Stimulated activated CD4-positive, alpha-beta T cell treated with anti-CD3 and anti-CD28 coated beads, Interleukin-4, amount 100 ng/mL, for 24 hours (primary cell): ENCODE measurements around the gene HMCN2.

Experiments used
- DNase-seq: peaks from one replicate; pipeline ENCODE4 v3.0.0-alpha.2; 2020

The HMCN2 gene

DNA sequence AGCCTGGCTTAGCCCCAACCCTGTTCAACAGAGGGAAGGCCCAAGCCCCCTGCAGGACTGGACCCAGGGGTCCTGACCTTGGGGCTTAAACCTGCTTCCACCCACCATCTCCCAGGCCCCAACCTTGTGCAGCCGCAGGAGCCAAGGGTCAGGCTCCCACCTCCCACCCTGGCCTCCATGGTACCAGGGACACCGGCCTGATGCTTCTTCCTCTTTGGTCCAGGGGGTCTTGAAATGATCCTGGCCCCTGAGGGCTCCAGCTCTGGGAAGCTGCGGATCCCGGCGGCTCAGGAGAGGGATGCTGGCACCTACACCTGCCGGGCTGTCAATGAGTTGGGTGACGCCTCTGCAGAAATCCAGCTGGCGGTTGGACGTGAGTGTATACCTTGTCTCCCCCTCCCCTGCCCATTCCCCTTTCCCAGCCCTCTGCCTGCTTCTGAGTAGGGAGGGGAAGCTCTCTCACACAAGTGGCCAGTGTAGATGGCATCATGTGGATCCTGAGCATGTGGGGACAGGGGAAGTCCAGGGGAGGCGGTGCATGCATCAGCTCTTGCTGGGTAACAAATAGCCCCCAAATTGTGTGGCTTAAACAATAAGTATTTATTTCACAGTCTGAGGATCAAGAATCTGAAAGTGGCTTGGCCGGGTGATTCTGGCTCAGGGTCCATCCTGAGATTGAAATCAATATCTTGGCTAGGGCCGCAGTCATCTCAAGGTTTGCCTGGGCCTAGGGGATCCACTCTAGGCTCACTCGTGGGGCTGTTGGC is 44.3 kb downstream of the HMCN2 start:
- no peak for DNase-seq

DNA sequence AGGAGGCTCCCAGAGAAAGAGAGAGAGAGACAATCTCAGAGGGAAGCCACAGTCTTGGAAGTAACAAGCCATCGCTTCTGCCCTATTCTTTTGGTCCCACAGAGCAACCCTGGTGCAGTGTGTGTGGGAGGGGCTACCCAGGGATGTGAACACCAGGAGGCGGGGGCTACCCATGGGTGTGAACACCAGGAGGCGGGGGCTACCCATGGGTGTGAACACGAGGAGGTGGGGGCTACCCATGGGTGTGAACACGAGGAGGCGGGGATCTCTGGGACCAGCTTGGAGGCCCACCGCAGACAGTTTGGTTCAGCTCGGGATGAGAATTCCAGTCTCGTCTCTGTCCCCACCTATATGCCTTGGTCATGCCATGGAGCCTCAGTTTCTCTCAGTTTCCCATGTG is 44.9 kb downstream of the HMCN2 start:
- DNase-seq = no peak

DNA sequence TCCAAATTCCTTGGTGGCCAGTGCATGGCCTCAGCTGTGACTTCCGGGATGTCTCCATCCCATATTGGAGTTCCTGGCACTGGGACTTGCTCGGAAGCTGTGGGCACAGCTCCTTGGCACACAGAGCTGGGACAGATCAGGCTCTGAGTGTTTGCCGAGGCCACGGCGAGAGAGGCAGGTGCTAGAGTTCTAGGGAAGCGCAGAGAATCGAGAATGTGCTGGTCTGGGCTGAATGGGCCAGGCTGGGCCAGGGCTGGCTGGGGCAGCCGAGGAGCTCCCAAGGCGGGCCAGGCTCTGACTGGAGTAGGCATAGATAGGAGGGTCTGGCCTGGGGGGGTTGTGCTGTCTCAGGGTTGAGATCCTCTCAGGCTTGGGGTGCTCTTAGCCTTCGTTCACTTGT is 45.4 kb downstream of the HMCN2 start:
- DNase-seq = no peak

DNA sequence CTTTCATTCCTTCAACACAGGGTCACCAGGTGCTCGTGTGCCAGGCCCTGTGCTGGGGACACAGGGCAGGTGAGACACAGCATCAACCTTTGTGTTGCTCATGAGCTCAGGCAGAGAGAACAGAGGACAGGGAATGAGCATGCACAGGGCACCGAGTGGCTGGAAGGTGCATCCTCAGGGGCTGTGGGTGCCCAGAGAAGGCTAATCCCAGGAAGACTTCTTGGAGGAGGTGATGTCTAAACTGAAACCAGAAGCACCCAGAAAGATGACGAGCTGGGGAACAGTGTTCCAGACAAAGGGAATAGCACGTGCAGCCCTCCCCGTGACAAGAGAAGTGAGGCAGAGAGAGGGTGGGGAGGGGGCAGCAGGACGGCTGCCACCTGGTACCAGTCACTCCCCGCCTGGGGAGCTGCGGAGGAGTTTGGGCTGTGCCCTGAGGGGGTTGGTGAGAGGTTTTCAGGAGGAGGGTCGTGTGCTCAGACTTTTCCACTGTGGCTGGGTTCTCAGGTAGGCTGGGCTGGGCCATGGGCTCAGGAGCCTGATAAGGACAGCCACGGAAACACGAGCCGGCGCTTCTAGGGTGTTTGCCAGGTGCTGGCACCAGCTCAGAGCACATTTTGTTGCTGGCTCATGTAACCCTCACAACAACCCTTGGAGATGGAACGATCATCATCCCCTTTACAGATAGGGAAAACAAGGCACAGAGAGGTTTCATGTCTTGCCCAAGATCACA is 46.0 kb downstream of the HMCN2 start:
- DNase-seq = no peak

DNA sequence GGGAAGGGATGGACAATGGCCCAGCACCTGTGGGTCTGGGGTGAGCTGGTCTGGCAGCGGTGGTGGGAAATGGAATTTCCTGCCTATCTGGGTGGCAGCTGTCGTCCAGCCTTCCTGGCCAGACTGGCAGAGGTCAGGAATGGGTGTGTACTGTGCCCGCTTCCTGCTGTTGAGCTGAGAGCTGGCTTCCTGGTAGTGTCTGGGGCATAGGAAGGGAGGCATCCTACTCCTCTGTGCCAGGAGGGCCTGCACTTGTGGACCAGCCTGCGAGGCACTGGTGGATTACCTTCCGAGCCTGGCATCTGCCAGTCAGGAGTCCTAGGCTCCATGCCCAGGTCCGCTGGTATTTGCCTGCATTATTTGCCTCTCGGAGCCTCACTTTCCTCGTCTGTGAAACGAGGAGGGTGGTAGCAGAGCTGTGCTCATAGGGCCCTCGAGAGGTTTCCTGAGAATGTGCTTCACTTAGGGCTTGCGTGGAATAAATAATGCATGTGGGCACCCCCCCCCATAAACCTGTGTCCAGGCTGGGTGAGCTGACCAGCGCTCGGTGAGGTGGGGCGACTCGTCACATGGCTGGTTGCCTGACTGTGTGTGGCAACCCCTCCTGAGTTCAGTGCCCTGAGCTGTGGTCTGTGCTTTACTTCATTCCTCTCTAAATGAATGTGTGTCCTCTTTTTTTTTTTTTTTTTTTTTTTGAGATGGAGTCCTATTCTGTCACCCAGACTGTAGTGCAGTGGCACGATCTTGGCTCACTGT is 47.7 kb downstream of the HMCN2 start:
- DNase-seq = no peak

DNA sequence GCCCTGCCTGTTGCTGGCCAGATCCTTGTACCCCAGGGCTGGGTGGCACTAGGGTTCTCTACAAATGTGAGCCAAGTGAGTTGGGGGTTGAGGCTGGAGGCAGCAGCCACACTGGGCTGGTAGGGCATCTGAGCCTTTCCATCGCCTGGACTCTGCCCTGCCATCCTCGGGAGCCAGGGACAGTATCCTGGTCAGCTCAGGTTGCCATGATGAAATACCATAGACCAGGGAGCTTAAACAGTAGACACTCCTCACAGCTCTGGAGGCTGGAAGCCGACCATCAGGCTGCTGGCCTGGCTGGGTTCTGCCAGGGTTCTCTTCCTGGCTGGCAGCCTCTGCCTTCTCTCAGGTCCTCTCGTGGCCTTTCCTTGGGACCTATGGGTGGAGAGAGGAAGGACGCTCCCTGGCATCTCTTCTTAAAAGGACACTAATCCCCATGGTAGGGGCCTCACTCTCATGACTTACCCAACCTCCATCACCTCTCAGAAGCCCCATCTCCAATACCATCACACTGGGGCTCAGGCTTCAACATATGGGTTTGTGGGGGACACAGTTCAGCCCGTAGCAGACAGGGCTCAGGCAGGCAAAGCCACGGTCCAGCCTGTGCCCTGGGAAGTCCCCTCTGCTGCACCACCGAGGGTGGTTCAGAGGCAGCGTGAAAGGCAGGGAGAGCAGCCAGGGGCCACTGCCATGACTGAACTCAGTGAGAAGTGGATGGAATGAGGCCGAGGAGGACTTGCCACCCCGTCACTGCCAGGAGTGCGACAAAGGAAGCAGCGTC is 50.1 kb downstream of the HMCN2 start:
- no peak for DNase-seq

DNA sequence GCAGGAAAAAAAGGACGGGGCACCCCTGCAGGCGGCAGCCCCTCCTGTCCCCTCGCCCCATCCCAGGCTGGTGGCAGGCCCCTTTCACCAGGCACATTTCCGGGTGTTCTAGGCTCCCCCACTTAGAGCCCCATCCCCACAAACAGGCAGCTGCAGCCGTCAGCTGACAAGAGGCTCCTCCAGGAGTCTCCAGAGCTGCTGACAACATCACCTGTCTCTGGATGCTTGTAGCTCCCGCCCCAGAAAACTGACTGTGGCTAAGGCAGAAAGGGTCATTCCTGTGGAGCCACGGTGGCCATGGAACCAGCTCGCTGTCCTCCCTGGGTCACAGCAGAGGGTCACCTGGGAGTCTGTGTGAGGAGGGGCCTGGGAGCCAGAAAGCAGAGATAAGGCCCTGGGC is 50.9 kb downstream of the HMCN2 start:
- DNase-seq = no peak

DNA sequence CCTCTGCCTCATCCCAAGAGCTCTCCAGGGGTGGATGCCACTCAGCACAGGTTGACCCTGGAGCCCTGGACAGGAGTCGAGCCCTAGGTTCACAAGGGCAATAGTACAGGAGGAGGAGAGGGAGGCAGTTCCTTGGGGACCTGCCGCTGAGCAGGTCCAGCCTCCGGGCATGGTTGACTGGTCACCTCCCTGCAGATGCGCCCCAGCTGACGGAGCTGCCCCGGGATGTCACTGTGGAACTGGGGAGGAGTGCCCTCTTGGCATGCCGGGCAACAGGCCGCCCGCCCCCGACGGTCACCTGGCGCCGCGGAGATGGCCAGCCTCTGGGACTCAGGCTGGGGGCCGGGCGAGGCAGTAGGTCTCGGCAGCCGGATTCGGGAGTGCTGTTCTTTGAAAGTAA is 53.7 kb downstream of the HMCN2 start:
- DNase-seq = no peak

DNA sequence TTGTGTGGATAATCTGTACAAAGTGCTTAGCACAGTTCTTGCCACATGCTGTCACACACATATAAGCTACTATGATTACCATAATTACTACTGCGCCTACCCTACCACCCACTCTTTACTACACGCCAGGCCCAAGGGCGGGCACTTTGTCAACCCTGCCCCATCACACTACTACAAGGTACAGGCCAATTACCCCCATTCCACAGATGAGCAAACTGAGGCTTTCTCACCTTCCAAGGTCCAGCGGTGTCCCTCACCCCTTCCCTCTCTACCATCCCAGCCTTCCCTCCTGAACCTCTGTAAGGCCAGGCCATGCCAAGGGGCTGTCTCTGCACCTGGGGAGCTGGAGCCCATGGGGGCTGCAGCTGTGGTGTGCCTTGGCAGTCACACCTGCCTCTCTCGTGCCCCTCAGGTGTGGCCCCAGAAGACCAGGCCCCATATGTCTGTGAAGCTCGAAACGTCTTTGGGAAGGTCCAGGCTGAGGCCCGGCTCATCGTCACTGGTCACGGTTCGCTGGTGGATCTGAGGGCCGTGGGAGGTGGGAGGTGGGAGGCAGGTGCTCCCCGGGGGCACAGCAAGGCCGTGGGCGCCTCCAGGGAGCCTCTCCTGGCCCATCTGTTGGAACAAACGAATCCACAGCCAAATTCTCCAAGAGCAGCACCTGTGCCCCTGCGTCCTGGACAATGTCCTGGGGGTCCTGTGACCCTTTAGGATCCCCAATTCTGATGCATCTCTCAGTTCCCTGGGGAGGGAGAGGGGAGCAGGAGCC is 54.6 kb downstream of the HMCN2 start:
- no peak for DNase-seq

DNA sequence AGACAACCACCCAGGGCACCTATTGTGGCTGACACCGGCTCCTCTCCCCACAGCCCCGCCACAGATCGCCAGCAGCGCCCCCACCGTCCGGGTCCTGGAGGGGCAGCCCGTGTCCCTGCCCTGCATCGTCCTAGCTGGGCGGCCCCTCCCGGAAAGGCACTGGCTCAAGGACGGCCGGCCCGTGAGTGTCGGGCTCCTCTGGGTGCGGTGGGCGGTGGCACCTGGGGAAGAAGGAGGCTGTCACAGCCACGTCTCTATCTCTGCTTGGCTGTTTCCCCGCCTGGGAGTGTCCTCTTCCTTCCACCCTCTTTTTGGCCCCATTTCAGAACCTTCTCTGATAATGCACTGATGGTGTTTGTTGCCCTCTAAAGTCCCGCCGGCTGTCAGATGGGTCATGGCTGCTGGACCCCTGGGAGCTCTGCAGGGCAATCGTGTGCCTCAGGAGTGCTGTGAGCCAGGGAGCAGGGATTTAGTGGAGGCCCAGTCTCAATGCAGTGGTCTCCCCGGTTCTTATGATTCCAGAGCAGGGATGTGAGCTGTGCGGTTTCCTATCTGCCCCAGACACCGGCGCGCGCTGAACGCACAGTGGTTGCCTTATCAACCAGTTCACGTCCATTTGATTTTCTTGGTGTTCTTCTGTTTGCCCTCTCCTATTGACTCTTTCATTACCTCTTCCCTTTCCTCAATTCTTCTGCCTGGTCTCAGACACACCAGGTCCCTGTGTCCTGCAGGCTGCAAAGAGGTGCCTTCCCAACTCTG is 55.3 kb downstream of the HMCN2 start:
- DNase-seq = no peak

DNA sequence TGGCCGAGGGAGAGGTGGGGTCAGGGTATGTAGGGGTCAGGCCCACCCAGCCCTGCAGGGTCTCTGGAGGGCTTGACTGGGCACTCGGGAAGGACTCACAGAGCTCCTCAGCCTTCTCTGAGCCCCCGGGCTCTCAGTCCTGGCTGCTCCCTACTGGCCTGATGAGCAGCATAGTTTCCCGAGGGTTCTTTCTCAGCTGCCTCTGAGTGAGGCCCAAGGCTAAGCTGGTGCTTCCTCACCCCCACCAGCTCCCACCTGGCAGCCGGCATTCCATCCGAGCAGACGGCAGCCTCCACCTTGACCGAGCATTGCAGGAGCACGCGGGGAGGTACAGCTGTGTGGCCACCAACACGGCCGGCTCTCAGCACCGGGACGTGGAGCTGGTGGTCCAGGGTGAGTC is 56.0 kb downstream of the HMCN2 start:
- DNase-seq = no peak

DNA sequence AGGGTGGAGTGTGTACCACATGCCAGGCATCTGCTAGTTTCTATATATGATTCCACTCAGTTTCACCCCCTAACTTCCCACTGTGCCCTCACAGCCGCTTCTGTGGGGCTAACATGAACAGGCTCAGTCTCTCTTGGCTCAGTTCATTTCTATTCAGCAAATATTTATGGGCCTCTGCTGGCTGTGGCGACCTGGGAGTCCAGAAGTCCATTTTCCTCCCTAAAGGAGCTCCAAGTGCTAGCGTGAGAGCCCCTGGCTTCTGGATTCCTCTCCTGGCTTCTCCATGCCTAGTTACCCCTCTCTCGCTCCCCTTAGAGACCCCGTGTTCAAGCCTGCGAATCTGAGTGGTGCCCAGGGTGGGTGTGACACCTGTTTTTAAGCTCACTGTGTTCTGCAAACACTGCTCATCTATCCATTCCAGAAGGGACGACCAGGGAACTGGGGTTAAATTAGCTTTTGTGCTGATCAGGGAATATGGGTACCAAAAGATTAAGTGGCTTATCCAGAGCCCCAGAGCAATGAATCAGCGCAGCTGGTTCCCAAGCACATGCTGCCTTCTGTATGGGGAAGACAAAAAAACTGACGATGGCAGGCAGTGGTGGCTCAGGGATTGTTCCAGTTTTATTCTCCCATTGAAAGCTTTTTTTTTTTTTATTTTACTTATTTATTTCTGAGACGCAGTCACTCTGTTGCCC is 57.6 kb downstream of the HMCN2 start:
- DNase-seq = no peak

DNA sequence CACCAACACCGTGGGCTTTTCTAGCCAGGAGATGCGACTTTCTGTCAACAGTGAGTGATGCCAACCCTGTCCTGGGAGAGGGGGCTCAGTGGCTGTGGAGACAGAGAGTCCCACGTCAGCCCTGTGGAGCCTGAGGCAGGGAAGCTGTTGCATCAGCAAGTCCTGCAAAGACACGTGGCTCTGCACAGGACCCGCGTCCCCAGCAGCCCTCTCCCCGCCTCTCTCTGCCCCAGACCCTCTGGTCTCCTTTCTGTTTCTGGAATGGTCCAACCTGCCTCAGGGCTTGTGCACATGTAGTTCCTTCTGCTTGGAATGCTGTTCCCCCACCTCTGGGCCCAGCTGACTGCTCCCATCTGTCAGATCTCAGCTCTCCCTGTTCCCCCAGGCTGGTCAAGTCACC is 60.4 kb downstream of the HMCN2 start:
- no peak for DNase-seq

DNA sequence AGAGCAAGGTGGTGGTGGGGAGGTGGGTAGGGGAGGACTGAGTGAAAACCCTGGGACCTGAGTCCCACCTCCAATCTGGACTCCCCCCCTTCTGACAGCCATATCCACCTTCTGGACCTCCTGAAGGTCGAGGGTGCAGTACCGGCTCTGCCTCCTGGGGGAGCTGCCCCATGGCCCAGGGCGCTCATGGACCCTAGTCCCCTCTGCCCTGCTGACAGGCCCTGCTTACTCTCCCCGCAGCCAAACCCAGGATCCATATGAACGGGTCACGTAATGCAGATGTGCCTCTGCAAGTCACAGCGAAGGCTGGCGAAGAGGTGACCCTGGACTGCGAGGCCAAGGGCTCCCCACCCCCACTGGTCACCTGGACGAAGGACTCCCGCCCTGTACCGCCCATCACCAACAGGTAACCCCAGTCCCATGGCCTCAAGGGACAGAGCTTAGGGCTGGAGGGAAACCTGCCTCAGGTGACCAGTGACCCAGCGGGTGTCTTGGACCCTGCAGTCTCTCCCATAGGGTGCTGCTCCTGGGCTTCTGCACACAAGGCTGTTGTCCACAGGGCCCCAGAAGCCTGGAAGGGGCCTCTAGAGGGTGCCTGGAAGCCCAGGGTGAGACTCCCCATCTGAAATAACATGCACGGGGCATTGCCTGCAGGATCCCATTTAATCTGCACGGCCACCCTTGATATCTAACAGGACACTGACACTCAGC is 61.7 kb downstream of the HMCN2 start:
- no peak for DNase-seq

DNA sequence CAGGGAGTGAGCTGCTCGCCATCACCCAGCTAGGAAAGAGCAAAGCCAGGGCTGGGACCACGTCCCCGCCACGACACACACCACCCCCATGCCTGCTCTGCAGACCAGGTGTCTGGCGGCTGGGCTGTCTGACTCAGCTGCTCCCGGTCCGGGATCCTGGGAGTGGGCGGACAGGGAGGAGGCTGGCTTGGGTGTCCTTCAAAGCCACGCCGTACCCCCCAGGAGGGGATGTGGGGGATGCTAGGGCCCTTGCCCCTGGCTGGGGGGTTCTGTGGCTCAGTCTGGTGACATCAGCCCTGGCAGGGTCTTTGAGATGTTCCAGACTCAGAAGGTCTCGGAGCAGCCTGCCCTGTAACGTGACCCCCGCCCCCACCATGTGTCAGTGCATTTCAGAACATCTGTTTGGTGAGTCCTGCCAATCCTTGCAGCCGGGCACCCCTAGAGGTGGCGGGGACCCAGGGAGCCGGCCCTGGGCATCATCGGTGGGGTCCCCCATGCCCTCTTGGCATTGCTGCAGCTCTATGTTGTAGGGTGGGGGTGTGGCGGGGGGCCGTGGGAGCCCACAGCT is 62.3 kb downstream of the HMCN2 start:
- DNase-seq = no peak

DNA sequence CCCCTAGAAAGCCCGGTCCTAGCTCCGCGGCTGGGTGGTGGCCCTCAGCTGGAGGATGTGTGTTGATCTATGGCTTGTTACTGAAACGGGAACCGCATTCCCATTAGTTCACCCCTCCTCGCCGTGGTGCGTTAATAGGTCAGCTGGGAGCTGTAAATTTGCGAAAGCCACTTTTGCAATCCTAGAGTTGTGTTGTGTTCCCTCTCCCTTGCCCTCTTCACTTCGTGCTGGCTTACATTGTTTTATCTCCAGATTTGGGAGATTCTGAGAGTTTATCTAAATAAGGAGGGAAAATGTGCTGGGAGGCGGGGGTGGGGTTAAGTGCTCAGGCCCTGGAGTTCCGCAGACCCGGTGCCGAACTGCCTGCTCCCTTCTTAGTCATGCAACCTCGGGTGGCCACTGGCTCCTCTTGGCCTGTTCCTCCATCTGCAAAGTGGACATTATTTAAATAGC is 62.8 kb downstream of the HMCN2 start:
- DNase-seq = no peak

DNA sequence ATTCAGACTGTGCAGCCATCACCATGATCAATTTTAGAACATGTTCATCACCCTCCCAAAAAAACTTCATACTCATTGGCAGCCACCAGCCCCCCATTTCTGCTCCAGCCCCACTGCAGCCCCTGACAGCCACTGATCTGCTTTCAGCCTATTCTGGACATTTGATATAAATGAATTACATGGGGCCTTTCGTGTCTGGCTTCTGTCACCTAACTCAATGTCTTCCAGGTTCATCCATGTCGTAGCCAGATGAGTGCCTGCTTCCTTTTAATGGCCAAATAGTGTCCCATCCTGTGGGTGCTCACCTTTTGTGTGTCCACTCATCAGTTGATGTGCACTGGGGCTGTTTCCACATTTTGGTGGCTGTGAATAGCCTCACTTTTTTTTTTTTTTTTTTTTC is 63.5 kb downstream of the HMCN2 start:
- no peak for DNase-seq

DNA sequence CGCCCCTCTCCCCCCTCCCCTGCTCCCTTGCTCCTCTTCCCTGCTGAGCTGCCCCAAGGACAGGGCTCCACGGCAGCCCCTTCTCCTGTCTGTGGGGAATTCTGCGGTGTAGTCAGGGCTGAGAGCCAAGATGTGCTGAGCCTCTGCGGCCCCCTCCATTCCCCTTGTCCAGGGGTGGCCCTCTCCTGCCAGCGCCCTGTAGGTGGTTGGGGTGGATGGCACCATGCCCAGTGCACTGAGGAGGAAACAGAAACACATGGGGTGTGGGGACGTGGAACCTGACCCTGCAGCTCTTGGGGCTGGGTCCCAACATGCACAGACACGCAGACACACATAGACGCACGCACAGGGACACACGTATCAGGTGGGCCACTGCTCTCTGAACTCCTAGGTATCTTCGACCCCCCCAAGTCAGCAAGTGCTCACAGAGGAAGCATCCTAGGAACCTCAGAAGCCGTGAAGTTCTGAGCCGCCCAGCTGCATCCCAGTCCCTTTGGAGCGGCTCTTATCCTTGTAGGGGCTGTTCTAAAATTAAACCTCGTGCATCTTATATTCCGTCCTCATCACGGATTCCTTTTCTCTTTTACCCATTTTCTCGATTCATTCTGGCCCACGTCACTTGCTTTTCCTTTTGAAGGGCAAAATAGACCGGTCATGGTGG is 64.8 kb downstream of the HMCN2 start:
- DNase-seq = no peak

DNA sequence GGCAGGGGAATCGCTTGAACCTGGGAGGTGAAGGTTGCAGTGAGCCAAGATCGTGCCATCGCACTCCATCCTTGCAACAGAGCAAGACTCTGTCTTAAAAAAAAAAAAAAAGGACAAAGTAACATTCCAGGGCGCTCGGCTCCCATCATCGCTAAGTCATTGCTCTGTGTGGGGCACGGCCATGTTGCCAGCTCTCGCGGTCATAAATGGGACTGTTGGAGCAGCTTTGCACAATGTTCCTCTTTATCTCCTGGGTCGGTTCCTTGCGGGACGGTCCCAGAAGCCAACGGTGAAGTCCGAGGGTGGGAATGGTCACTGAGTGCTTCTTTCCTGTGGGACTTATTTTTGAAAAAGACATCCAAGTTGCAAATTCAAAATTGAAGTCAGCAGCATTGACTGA is 65.5 kb downstream of the HMCN2 start:
- DNase-seq = no peak
